ENCODE results near the gene MTA1.

Gene MTA1

GRCh38 chr14:105427936-105428485 is 8.4 kb downstream of the MTA1 start:
- no peak for TF ChIP-seq POLR2A (IDR thresholded peaks at IDR 0.05; ENCODE audit: low read length)
- TF ChIP-seq GATA1 (IDR thresholded peaks at IDR 0.05; ENCODE audit: low read depth, low read length), result no peak
- DNase-seq, result no peak

- DNase-seq, result no peak
- TF ChIP-seq POLR2A (IDR thresholded peaks at IDR 0.05; ENCODE audit: low read length) (no peak), GATA1 (IDR thresholded peaks at IDR 0.05; ENCODE audit: low read depth, low read length) (no peak)
Measured at GRCh38 chr14:105430042-105430441, 10.4 kb downstream of the MTA1 start.

- TF ChIP-seq GATA1 (IDR thresholded peaks at IDR 0.05; ENCODE audit: low read depth, low read length), result no peak
- no peak for TF ChIP-seq POLR2A (IDR thresholded peaks at IDR 0.05; ENCODE audit: low read length)
- no peak for DNase-seq
Measured at GRCh38 chr14:105430565-105430964, 10.9 kb downstream of the MTA1 start.

- TF ChIP-seq POLR2A (IDR thresholded peaks at IDR 0.05; ENCODE audit: low read length), result no peak
- no peak for TF ChIP-seq GATA1 (IDR thresholded peaks at IDR 0.05; ENCODE audit: low read depth, low read length)
- DNase-seq, result no peak
Measured at GRCh38 chr14:105431256-105431655, 11.6 kb downstream of the MTA1 start.

GRCh38 chr14:105432657-105433056 is 13.0 kb downstream of the MTA1 start:
- no peak for TF ChIP-seq GATA1 (IDR thresholded peaks at IDR 0.05; ENCODE audit: low read depth, low read length)
- no peak for TF ChIP-seq POLR2A (IDR thresholded peaks at IDR 0.05; ENCODE audit: low read length)

GRCh38 chr14:105433161-105433605 is 13.6 kb downstream of the MTA1 start:
- no peak for DNase-seq
- TF ChIP-seq POLR2A (IDR thresholded peaks at IDR 0.05; ENCODE audit: low read length) (no peak), GATA1 (IDR thresholded peaks at IDR 0.05; ENCODE audit: low read depth, low read length) (no peak)

More at GRCh38 chr14:105432657-105433056, 13.0 kb downstream of the MTA1 start:
- no peak for DNase-seq

- no peak for DNase-seq
- TF ChIP-seq POLR2A (IDR thresholded peaks at IDR 0.05; ENCODE audit: low read length), result no peak
- no peak for TF ChIP-seq GATA1 (IDR thresholded peaks at IDR 0.05; ENCODE audit: low read depth, low read length)
Measured at GRCh38 chr14:105436402-105436801, 16.8 kb downstream of the MTA1 start.

- TF ChIP-seq POLR2A (IDR thresholded peaks at IDR 0.05; ENCODE audit: low read length) (no peak), GATA1 (IDR thresholded peaks at IDR 0.05; ENCODE audit: low read depth, low read length) (no peak)
- DNase-seq, result no peak
Measured at GRCh38 chr14:105436891-105437722, 17.5 kb downstream of the MTA1 start.

GRCh38 chr14:105437723-105438500 is 18.3 kb downstream of the MTA1 start:
- no peak for DNase-seq
- TF ChIP-seq GATA1 (IDR thresholded peaks at IDR 0.05; ENCODE audit: low read depth, low read length), result no peak
- no peak for TF ChIP-seq POLR2A (IDR thresholded peaks at IDR 0.05; ENCODE audit: low read length)

- DNase-seq, result no peak
- TF ChIP-seq POLR2A (IDR thresholded peaks at IDR 0.05; ENCODE audit: low read length), result no peak
- TF ChIP-seq GATA1 (IDR thresholded peaks at IDR 0.05; ENCODE audit: low read depth, low read length), result no peak
Measured at GRCh38 chr14:105439179-105439578, 19.6 kb downstream of the MTA1 start.

- TF ChIP-seq GATA1 (IDR thresholded peaks at IDR 0.05; ENCODE audit: low read depth, low read length) (no peak), POLR2A (IDR thresholded peaks at IDR 0.05; ENCODE audit: low read length) (no peak)
- no peak for DNase-seq
Measured at GRCh38 chr14:105439710-105440553, 20.3 kb downstream of the MTA1 start.

- DNase-seq, result no peak
- TF ChIP-seq GATA1 (IDR thresholded peaks at IDR 0.05; ENCODE audit: low read depth, low read length), result no peak
- TF ChIP-seq POLR2A (IDR thresholded peaks at IDR 0.05; ENCODE audit: low read length), result no peak
Measured at GRCh38 chr14:105440554-105440900, 20.9 kb downstream of the MTA1 start.

GRCh38 chr14:105440992-105441391 is 21.4 kb downstream of the MTA1 start:
- no peak for DNase-seq

More at GRCh38 chr14:105440992-105441391, 21.4 kb downstream of the MTA1 start:
- TF ChIP-seq POLR2A (IDR thresholded peaks at IDR 0.05; ENCODE audit: low read length) (no peak), GATA1 (IDR thresholded peaks at IDR 0.05; ENCODE audit: low read depth, low read length) (no peak)
